ENCODE results near the gene GGA2.
"Not testable (repeated sequence)": the region's sequence is repeated elsewhere in the genome, so short reads cannot be mapped to it uniquely, and the experiment has no call there.

DNA sequence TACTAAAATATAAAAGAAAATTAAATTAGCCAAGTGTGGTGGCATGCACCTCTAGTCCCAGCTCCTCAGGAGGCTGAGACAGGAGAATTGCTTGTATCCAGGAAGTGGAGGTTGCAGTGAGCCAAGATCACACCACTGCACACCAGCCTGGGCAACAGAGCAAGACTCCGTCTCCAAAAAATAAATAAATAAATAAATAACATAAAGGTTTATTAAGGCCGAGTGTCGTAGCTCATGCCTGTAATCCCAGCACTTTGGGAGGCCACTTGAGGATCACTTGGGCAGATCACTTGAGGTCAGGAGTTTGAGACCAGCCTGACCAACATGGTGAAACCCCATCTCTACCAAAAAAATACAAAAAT lies 30.5 kb upstream of the GGA2 start:
- TF ChIP-seq, protein P1, sequence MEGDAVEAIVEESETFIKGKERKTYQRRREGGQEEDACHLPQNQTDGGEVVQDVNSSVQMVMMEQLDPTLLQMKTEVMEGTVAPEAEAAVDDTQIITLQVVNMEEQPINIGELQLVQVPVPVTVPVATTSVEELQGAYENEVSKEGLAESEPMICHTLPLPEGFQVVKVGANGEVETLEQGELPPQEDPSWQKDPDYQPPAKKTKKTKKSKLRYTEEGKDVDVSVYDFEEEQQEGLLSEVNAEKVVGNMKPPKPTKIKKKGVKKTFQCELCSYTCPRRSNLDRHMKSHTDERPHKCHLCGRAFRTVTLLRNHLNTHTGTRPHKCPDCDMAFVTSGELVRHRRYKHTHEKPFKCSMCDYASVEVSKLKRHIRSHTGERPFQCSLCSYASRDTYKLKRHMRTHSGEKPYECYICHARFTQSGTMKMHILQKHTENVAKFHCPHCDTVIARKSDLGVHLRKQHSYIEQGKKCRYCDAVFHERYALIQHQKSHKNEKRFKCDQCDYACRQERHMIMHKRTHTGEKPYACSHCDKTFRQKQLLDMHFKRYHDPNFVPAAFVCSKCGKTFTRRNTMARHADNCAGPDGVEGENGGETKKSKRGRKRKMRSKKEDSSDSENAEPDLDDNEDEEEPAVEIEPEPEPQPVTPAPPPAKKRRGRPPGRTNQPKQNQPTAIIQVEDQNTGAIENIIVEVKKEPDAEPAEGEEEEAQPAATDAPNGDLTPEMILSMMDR (conservative IDR thresholded peaks at IDR 0.05; ENCODE audit: low read length), result not testable (repeated sequence)
- TF ChIP-seq EZH2phosphoT487 (IDR thresholded peaks at IDR 0.05; ENCODE audit: borderline replicate concordance), result not testable (repeated sequence)

Data from Loucy (cell line).